Measurements from ENCODE around the gene DQX1. TPM values are rescaled to one million over a fixed set of nuclear protein-coding genes. Genes with fewer than 3 reads are reported as not detected.
A peak's percentile ranks its signal among the peaks of the same experiment; 100 is the strongest.

Gene DQX1
- polyA plus RNA-seq, 1 donor from 2014 or later, result 0.59 TPM

DNA sequence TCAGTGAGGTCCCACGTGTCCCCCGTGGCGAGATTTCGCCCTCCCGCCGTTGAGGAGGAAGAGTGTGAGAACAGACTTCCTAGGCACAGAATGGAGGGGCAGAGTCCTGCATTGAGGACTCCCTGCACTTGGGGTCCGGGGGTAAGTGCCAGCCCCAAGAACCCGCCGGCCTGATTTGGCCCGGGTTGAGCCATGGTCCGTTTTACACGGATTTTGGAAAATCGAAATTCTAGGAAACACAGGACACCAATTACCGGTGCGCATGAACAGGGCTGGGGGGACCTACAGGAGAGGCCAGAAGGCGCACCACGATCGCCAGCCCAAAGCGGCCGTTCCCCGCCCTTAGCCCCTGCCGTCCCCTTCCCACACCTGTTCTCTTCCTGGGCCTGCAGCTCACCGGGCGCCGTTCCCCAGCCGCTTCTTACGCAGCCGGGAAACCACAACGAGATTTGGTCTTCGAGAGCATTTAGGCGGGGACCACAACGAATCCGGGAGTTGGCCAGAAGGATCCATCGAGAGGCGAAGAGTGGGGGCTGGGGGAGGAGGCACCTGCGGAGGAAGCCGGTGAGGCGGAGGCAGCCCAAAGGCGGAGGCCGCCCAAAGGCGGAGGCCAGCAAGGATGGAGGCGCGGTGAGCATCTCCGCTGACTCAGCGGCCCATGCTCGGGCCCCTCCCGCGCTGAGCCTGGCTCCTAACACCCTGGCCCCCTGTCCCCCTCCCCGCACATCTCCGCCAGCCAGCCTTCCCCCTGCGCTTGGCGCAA, 12.2 kb downstream of the DQX1 start:
- TF ChIP-seq EP300 (conservative IDR thresholded peaks at IDR 0.05; ENCODE audit: poor library complexity, severe bottlenecking) (no peak), POLR2AphosphoS5 (IDR thresholded peaks at IDR 0.05) (peak; percentile 100)
- TF ChIP-seq, protein P1, sequence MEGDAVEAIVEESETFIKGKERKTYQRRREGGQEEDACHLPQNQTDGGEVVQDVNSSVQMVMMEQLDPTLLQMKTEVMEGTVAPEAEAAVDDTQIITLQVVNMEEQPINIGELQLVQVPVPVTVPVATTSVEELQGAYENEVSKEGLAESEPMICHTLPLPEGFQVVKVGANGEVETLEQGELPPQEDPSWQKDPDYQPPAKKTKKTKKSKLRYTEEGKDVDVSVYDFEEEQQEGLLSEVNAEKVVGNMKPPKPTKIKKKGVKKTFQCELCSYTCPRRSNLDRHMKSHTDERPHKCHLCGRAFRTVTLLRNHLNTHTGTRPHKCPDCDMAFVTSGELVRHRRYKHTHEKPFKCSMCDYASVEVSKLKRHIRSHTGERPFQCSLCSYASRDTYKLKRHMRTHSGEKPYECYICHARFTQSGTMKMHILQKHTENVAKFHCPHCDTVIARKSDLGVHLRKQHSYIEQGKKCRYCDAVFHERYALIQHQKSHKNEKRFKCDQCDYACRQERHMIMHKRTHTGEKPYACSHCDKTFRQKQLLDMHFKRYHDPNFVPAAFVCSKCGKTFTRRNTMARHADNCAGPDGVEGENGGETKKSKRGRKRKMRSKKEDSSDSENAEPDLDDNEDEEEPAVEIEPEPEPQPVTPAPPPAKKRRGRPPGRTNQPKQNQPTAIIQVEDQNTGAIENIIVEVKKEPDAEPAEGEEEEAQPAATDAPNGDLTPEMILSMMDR (IDR thresholded peaks at IDR 0.05; ENCODE audit: poor library complexity, severe bottlenecking), result no peak
- TF ChIP-seq, protein P2, sequence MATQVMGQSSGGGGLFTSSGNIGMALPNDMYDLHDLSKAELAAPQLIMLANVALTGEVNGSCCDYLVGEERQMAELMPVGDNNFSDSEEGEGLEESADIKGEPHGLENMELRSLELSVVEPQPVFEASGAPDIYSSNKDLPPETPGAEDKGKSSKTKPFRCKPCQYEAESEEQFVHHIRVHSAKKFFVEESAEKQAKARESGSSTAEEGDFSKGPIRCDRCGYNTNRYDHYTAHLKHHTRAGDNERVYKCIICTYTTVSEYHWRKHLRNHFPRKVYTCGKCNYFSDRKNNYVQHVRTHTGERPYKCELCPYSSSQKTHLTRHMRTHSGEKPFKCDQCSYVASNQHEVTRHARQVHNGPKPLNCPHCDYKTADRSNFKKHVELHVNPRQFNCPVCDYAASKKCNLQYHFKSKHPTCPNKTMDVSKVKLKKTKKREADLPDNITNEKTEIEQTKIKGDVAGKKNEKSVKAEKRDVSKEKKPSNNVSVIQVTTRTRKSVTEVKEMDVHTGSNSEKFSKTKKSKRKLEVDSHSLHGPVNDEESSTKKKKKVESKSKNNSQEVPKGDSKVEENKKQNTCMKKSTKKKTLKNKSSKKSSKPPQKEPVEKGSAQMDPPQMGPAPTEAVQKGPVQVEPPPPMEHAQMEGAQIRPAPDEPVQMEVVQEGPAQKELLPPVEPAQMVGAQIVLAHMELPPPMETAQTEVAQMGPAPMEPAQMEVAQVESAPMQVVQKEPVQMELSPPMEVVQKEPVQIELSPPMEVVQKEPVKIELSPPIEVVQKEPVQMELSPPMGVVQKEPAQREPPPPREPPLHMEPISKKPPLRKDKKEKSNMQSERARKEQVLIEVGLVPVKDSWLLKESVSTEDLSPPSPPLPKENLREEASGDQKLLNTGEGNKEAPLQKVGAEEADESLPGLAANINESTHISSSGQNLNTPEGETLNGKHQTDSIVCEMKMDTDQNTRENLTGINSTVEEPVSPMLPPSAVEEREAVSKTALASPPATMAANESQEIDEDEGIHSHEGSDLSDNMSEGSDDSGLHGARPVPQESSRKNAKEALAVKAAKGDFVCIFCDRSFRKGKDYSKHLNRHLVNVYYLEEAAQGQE (IDR thresholded peaks at IDR 0.05; ENCODE audit: borderline replicate concordance), result no peak
- H3K9ac ChIP-seq (ENCODE audit: low read length), result no peak overlapping the region
- no peaks in the 10 kb centered on the region for H4K20me1 ChIP-seq (ENCODE audit: insufficient read depth)
- H3K79me2 ChIP-seq (replicated peaks; ENCODE audit: insufficient read depth, low read length), result no peaks in the 10 kb centered on the region
- peaks cover 98% of the 10 kb centered on the region for H3K27me3 ChIP-seq (ENCODE audit: insufficient read depth, low read depth, low read length)
- H3F3A ChIP-seq (ENCODE audit: insufficient read depth, low read length, poor library complexity, severe bottlenecking), result no peaks in the 10 kb centered on the region
- no peak overlapping the region for H3K4me3 ChIP-seq (ENCODE audit: low read length)
- no peaks in the 10 kb centered on the region for H3K36me3 ChIP-seq (ENCODE audit: insufficient read depth, low read length)
- no peak overlapping the region for H3K27ac ChIP-seq (ENCODE audit: low read length)
- H3K9me3 ChIP-seq (ENCODE audit: low read length), result no peaks in the 10 kb centered on the region
- no peaks in the 10 kb centered on the region for H3K9me2 ChIP-seq (ENCODE audit: insufficient read depth, low read length)
- H3K4me2 ChIP-seq (ENCODE audit: low read length), result no peak overlapping the region
- H2AFZ ChIP-seq (ENCODE audit: low read depth, low read length), result no peak overlapping the region

DNA sequence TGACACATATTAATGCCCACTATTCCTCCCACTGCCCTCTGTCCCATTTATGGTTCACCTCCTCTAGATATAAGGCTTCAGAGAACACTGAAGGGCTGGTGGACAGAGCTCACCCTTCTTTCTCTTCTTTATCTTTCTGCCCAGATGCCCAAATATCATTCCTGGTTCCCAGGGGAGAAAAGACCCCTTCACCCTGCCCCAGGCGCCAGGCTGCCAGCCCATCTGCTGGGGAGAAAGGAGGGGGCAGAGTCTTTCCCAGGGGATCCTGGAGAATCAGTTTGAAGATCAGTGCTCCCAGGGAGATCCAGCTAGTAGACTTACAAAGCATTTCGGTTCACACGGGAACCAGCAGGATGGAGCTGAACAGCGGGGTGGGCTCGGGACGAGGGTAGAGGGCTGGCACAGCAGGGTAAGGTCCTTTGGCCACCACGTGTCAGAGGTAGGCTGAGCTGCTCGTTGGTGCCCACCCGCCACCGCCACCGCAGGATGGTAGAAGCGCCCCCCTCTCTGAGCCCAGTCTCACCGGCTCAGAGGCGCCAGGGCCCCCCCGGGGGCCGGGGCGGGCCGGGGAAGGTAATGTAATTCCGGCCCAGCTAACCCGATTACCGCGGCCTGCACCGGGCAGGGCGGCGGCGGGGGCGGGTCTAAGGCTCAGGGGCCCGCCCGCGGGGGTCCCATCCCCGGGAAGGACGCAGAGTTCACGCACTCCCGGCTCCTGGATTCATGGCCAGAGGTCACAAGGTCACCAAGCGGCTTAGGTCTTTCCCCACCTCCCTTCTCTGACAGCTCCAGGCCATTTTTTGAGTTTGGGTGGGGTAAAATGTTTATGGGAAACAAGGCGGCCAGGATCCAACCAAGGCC, 13.1 kb downstream of the DQX1 start:
- H4K20me1 ChIP-seq (ENCODE audit: insufficient read depth), result no peaks in the 10 kb centered on the region
- TF ChIP-seq EZH2 (IDR thresholded peaks at IDR 0.05; ENCODE audit: borderline replicate concordance, insufficient read depth, low read length, poor library complexity, severe bottlenecking) (no peak), RAD21 (conservative IDR thresholded peaks at IDR 0.05) (no peak), POLR2AphosphoS5 (IDR thresholded peaks at IDR 0.05) (no peak), TAF1 (IDR thresholded peaks at IDR 0.05; ENCODE audit: low read depth) (no peak), SMC3 (conservative IDR thresholded peaks at IDR 0.05; ENCODE audit: poor library complexity) (no peak), MXI1 (conservative IDR thresholded peaks at IDR 0.05; ENCODE audit: poor library complexity, severe bottlenecking) (no peak), EP300 (conservative IDR thresholded peaks at IDR 0.05; ENCODE audit: poor library complexity, severe bottlenecking) (no peak)
- TF ChIP-seq, protein P1 (IDR thresholded peaks at IDR 0.05; ENCODE audit: poor library complexity, severe bottlenecking), result no peak
- TF ChIP-seq, protein P2 (IDR thresholded peaks at IDR 0.05; ENCODE audit: borderline replicate concordance), result no peak
- no peak overlapping the region for H2AFZ ChIP-seq (ENCODE audit: low read depth, low read length)
- no peaks in the 10 kb centered on the region for H3K9me2 ChIP-seq (ENCODE audit: insufficient read depth, low read length)
- no peaks in the 10 kb centered on the region for H3K79me2 ChIP-seq (replicated peaks; ENCODE audit: insufficient read depth, low read length)
- no peak overlapping the region for H3K9ac ChIP-seq (ENCODE audit: low read length)
- no peak overlapping the region for H3K4me2 ChIP-seq (ENCODE audit: low read length)
- no peak overlapping the region for H3K27ac ChIP-seq (ENCODE audit: low read length)
- H3K27me3 ChIP-seq (ENCODE audit: insufficient read depth, low read depth, low read length), result peaks cover 95% of the 10 kb centered on the region
- no peak overlapping the region for H3K4me3 ChIP-seq (ENCODE audit: low read length)
- H3K9me3 ChIP-seq (ENCODE audit: low read length), result no peaks in the 10 kb centered on the region
- H3F3A ChIP-seq (ENCODE audit: insufficient read depth, low read length, poor library complexity, severe bottlenecking), result peaks cover 3% of the 10 kb centered on the region
- H3K36me3 ChIP-seq (ENCODE audit: insufficient read depth, low read length), result no peaks in the 10 kb centered on the region
